ENCODE measurements around the gene C16orf54. TPM values are rescaled to one million over a fixed set of nuclear protein-coding genes. Genes with fewer than 3 reads are reported as not detected.
"Not testable (repeated sequence)": the region's sequence is repeated elsewhere in the genome, so short reads cannot be mapped to it uniquely, and the experiment has no call there.

Gene C16orf54, protein sequence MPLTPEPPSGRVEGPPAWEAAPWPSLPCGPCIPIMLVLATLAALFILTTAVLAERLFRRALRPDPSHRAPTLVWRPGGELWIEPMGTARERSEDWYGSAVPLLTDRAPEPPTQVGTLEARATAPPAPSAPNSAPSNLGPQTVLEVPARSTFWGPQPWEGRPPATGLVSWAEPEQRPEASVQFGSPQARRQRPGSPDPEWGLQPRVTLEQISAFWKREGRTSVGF
- total RNA-seq: not detected in 2 replicates

GRCh38 chr16:29745853-29746345 lies at the start of gene C16orf54:
Gene C16orf54 (minus strand): TSS chr16:29745990. CDS start chr16:29744951, 1,039 bp downstream.
- no peak for TF ChIP-seq CTCF (IDR thresholded peaks at IDR 0.05; ENCODE audit: insufficient read depth, low read depth, low read length)
- no peak for DNase-seq (ENCODE audit: low read depth)

DNA sequence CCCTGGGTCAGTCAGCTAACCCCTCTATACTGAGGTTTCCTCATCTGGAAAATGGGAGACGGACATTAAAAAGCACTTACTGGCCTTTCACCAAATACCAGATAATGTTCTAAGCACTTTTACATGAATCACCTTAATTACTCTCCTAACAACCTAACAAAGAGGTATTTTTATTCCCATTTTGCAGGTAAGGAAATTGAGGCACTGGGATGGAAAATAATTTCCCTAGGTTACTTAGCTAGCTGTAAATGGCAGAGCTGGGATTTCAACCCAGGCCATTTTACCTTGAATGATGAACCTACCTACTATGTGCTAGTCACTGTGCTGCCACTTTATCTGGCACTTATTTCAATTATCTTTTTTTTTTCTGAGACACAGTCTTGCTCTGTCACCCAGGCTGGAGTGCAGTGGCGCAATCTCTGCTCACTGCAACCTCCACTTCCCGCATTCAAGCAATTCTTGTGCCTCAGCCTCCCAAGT lies 48.5 kb upstream of the C16orf54 start:
- H3K4me3 ChIP-seq (ENCODE audit: low read depth, low read length): no peak overlapping the region
- no peak for TF ChIP-seq CTCF (IDR thresholded peaks at IDR 0.05; ENCODE audit: insufficient read depth, low read depth, low read length)
- no peak for DNase-seq (ENCODE audit: low read depth)

More at GRCh38 chr16:29745853-29746345, at the start of gene C16orf54:
- no peak within 1 kb of the TSS for H3K4me3 ChIP-seq (ENCODE audit: low read depth, low read length)

GRCh38 chr16:29793153-29793552 lies 47.4 kb upstream of the C16orf54 start:
- H3K4me3 ChIP-seq (ENCODE audit: low read depth, low read length); DNase-seq (ENCODE audit: low read depth): not testable (repeated sequence)

DNA sequence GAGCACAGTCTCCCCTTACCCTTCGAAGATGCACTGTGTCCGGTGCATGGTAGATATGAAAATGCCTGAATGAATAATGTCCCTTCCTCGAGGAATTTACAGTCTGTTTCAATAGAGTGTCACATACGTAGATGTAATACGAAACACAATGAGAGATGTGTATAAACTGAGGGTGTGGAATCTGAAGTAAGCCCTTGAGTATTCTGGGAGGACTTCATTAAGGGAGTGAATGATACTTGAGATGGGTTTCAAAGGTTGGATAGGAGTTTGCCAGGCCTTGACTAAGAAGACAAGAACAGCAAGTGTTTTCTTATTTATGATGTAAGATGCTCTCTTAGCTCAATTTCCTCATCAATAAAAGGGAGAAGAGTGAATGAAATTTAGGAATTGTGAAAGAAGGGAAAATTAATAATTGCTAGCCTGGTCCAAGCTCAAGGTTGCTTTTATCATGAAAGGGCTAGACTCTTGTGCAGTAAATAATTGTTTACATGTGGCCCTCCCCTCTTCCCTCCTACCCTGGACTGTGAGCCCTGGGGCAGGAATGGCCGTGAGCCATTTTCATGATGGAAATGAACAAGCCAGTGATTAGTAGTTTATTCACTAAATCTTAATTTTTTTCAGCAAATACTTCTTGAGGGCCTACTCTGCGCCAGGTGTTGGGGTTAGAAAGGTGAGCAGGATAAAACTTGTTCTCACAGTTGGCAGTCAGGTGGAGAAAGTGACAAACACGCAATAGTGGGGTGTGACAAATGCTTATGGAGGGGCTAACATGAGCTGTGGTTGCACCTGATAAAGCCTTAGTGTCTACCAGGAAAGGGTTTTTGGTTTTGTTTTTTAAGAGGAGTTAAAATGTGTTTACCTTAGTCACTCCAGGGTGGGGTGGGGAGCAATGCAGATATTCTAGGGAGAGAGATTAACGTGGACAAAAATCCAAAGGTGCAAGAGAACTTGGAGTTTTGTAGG lies 46.3 kb upstream of the C16orf54 start:
- H3K4me3 ChIP-seq (ENCODE audit: low read depth, low read length): peak overlapping the region; percentile 76
- TF ChIP-seq CTCF (IDR thresholded peaks at IDR 0.05; ENCODE audit: insufficient read depth, low read depth, low read length): no peak
- no peak for DNase-seq (ENCODE audit: low read depth)

DNA sequence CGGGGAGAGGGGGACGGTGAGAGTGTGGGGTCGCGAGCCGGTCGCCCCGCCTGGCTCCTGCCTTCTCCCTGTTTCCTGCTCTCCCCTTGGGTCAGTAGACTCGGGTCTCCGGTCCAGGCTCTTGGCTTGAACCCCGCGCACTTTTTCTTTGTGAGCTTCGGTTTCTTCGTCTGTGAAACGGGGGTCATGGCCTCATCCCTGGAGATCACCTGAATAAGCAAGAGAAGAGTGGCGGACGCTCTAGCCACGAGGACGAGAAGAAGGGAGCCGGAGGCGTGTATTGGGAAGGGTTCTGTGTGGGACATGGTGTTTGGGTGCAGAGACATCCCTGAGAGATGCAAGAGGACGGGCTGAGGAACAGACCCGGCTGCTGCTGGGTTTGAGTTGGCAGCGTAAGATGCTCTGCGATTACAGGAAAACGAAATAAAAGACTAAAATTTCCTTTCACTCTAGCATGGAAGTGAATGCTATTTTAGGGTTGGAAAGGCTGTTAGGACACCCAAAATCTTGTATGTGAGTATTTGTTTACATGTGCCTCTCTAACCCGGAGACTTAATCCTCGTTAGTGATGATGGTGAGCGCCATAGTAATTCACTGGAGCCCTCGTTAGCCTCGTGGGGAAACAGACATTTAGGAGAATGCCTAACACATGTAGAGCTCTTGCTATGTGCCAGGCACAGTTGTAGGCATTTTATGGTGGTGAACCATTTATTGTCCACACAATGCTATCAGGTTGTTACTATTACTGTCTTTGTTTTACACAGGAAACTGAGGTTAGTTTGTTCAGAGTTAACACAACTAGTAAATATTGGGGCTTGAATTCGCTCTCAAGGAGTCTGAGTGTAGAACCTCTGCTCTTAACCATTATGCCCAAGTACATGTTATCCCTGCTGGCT lies 45.4 kb upstream of the C16orf54 start:
- no peak for DNase-seq (ENCODE audit: low read depth)
- peak overlapping the region; percentile 76 for H3K4me3 ChIP-seq (ENCODE audit: low read depth, low read length)
- TF ChIP-seq CTCF (IDR thresholded peaks at IDR 0.05; ENCODE audit: insufficient read depth, low read depth, low read length): no peak

- peak within 1 kb of the TSS; percentile 76 for H3K4me3 ChIP-seq (ENCODE audit: low read depth, low read length)
- TF ChIP-seq CTCF (IDR thresholded peaks at IDR 0.05; ENCODE audit: insufficient read depth, low read depth, low read length): peak; percentile 60
- DNase-seq (ENCODE audit: low read depth): peak; percentile 99
Measured at GRCh38 chr16:29790183-29790948, 44.6 kb upstream of the C16orf54 start, which contains the start of gene KIF22. Gene KIF22 (plus strand): TSS chr16:29790751. CDS start chr16:29790760, 9 bp downstream.

Data from fibroblast of villous mesenchyme (primary cell).